Measurements from ENCODE around the gene CNFN.
"Not testable (repeated sequence)": the region's sequence is repeated elsewhere in the genome, so short reads cannot be mapped to it uniquely, and the experiment has no call there.

CNFN gene

GRCh38 chr19:42351079-42351735 lies 38.9 kb downstream of the CNFN start:
- no peak for DNase-seq (ENCODE audit: low spot score)

- DNase-seq (ENCODE audit: low spot score) = no peak
Measured at GRCh38 chr19:42350417-42350816, 39.7 kb downstream of the CNFN start.

- no peak for DNase-seq (ENCODE audit: low spot score)
Measured at GRCh38 chr19:42349378-42350107, 40.6 kb downstream of the CNFN start.

GRCh38 chr19:42348211-42348610 lies 41.9 kb downstream of the CNFN start:
- no peak for DNase-seq (ENCODE audit: low spot score)

- no peak for DNase-seq (ENCODE audit: low spot score)
Measured at GRCh38 chr19:42345191-42345812, 44.8 kb downstream of the CNFN start.

- DNase-seq (ENCODE audit: low spot score) = no peak
Measured at GRCh38 chr19:42344336-42344893, 45.7 kb downstream of the CNFN start.

- no peak for DNase-seq (ENCODE audit: low spot score)
Measured at GRCh38 chr19:42343344-42344110, 46.6 kb downstream of the CNFN start.

- DNase-seq (ENCODE audit: low spot score) = not testable (repeated sequence)
Measured at GRCh38 chr19:42339922-42340321, 50.2 kb downstream of the CNFN start.

- not testable (repeated sequence) for DNase-seq (ENCODE audit: low spot score)
Measured at GRCh38 chr19:42339126-42339860, 50.8 kb downstream of the CNFN start.
